ENCODE measurements around the gene RPL29. TPM values are rescaled to one million over a fixed set of nuclear protein-coding genes. Genes with fewer than 3 reads are reported as not detected.
A peak's percentile ranks its signal among the peaks of the same experiment; 100 is the strongest.

RPL29 gene
- total RNA-seq, 1 experiment from 2014 or later: 1,092 TPM

- no peak for DNase-seq
- Histone ChIP-seq H3K36me3 (no peaks in the 10 kb centered on the region), H3K4me3 (no peak overlapping the region), H3K9me3 (no peaks in the 10 kb centered on the region), H3K27me3 (no peaks in the 10 kb centered on the region)
Observed at GRCh38 chr3:52015438-52016228, 19.9 kb upstream of the RPL29 start.

DNA sequence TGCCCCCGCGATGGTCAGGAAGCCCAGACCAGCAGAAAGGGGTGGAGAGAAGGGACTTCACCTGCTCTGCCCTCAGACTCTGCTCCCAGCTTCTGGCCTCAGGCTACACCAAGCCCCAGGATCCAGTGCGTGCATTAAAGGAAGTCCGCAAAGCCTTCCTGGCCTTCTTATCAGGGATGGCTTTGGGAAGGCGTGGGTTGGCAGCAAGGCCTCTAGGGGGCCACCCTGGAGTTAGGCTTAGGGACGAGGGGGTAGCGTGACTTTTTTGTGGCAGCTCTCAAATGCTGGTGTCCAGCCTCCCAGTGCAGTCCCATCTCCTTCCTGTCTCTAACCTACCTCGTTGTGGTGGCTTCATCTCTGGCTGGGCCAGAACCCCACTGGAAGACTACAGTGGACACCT, 18.9 kb upstream of the RPL29 start:
- H3K27me3 ChIP-seq: no peaks in the 10 kb centered on the region
- no peak overlapping the region for H3K4me3 ChIP-seq
- DNase-seq: no peak
- H3K9me3 ChIP-seq: no peaks in the 10 kb centered on the region
- H3K36me3 ChIP-seq: no peaks in the 10 kb centered on the region

DNA sequence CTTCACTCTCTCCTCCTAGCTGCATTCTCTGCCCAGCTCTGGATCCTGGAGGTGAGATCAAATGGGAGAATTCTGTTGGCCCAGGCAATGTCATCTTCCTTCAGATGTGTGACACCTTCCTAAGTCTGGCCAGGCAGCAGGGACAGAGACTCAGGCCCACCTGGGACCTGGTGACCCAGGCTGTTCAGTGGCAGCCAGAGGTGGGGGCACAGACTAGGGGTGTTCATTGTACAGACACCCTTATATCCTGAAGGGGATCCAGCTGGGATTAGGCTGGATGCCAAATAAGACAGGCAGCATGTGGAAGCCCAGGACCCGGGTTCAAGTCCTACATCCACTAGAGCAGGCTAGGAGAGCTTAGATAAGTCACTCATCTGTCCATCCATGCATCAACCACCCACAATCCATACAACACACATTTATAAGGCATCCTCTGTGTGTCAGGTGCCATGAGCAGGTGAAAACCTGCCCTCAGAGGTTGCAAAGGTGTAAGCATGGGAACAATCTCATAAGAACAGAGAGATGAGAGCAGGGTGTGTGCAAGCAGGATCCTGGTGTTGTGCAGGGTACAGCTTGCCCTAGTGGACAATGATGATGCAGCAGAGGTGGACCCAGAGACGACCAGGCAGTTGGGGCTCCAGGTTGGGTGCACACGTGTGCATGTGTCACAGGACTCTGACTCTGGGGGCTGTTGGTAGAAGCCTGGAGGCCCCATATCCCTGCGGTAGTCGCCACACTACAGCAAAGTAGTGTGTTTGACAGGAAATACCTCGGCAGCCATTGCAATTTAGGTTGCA, 18.3 kb upstream of the RPL29 start:
- H3K4me3 ChIP-seq: no peak overlapping the region
- no peaks in the 10 kb centered on the region for H3K9me3 ChIP-seq
- DNase-seq: no peak
- H3K36me3 ChIP-seq: no peaks in the 10 kb centered on the region
- no peaks in the 10 kb centered on the region for H3K27me3 ChIP-seq

GRCh38 chr3:52012699-52013098, 17.0 kb upstream of the RPL29 start:
- H3K9me3 ChIP-seq: no peaks in the 10 kb centered on the region
- no peak overlapping the region for H3K4me3 ChIP-seq
- no peaks in the 10 kb centered on the region for H3K27me3 ChIP-seq

GRCh38 chr3:52010431-52010830, 14.7 kb upstream of the RPL29 start:
- no peaks in the 10 kb centered on the region for H3K36me3 ChIP-seq
- H3K4me3 ChIP-seq: no peak overlapping the region
- no peak for DNase-seq
- no peaks in the 10 kb centered on the region for H3K27me3 ChIP-seq
- no peaks in the 10 kb centered on the region for H3K9me3 ChIP-seq

More at GRCh38 chr3:52012699-52013098, 17.0 kb upstream of the RPL29 start:
- DNase-seq: no peak
- no peaks in the 10 kb centered on the region for H3K36me3 ChIP-seq

DNA sequence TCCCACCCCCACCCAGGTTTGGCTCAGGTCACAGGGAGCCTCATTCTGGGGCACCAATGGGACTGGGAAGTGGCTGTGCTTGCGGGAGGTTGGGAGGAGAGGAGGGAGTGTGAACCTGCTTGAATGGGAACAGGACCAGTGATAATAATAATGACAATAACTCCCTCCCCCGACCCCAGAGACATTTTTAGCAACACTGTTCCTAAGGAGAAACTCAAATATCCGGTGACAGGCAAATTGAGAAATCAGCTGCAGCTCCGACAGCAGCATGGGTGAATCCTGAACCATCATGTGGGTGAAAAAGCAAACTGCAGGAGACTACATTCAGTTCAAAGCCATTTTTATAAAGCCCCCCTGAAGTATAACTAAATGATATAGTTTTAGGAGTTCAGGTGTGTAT, 11.6 kb upstream of the RPL29 start:
- no peaks in the 10 kb centered on the region for H3K9me3 ChIP-seq
- H3K36me3 ChIP-seq: no peaks in the 10 kb centered on the region
- no peak for DNase-seq
- H3K4me3 ChIP-seq: no peak overlapping the region
- no peaks in the 10 kb centered on the region for H3K27me3 ChIP-seq

- Histone ChIP-seq H3K4me3 (no peak overlapping the region), H3K36me3 (no peaks in the 10 kb centered on the region), H3K9me3 (no peaks in the 10 kb centered on the region), H3K27me3 (no peaks in the 10 kb centered on the region)
- DNase-seq: no peak
Observed at GRCh38 chr3:52006820-52007133, 11.1 kb upstream of the RPL29 start.

DNA sequence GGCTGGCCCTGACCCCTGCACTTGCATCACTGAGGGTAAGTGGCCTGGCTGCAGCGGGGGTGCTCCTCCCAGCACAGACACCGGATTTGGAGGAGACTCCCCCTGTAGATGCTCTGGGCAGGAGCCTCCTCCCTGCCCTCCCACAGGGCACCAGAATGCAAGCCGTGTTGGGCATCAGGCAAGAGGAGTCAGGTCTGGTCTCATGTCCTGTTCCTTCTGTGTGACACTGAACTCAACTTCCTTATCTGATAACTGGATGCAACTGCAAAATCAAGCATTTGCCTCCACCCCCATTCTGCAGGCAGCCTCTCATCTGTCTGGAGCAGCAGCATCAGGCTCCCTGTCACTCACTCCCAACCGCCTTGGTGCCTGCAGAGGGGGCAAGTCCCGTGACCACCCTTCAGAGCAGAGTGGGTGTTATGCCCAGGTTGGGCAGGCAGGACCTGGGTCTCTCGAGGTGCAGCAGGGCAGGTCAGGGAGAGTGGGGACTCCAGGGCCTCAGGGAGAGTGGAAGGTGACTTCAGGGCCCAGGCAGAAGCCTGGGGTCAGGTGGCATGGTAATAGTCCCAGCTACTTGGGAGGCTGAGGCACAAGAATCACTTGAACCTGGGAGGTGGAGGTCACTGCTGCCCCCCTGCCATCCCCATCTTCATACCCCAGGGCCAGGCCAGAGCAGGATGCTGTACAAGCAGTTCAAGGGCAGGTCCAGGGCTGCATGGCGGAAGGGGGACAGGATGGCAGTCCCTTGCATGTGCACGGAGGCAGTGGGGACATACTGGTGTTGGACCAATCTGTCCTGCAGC, 10.5 kb upstream of the RPL29 start:
- no peaks in the 10 kb centered on the region for H3K36me3 ChIP-seq
- H3K4me3 ChIP-seq: no peak overlapping the region
- H3K9me3 ChIP-seq: no peaks in the 10 kb centered on the region
- H3K27me3 ChIP-seq: no peaks in the 10 kb centered on the region
- DNase-seq: no peak

GRCh38 chr3:52005571-52005986, 9.9 kb upstream of the RPL29 start:
- no peak overlapping the region for H3K4me3 ChIP-seq
- no peaks in the 10 kb centered on the region for H3K36me3 ChIP-seq
- DNase-seq: no peak
- H3K27me3 ChIP-seq: no peaks in the 10 kb centered on the region
- no peaks in the 10 kb centered on the region for H3K9me3 ChIP-seq

DNA sequence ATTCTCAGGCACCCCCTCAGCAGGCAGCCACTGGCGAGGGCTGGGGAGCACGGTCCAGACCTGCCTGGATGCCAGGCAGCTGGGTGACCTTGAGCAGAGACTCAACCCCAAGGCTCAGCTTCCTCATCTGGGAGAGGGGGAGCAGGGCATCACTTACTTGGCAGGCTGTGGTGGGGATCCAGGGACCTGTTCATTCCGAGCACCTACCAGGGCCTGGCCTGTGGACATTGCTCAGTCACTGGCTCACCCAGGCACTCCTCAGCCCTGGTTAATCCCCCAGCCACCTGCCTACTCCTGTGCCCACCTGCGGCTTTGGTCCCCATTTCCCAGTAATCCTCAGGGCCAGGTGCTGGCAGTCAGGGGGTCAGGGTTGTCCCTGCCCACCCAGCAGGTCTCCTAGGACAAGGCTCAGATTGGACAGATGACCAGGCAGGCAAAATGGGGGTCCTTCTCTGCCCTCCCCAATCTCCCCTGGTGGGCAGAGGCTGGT, 9.3 kb upstream of the RPL29 start:
- no peaks in the 10 kb centered on the region for H3K36me3 ChIP-seq
- H3K9me3 ChIP-seq: no peaks in the 10 kb centered on the region
- no peak for DNase-seq
- no peaks in the 10 kb centered on the region for H3K27me3 ChIP-seq
- no peak overlapping the region for H3K4me3 ChIP-seq

GRCh38 chr3:52004163-52004787, 8.6 kb upstream of the RPL29 start:
- Histone ChIP-seq H3K27me3 (no peaks in the 10 kb centered on the region), H3K4me3 (no peak overlapping the region), H3K36me3 (no peaks in the 10 kb centered on the region), H3K9me3 (no peaks in the 10 kb centered on the region)
- no peak for DNase-seq

DNA sequence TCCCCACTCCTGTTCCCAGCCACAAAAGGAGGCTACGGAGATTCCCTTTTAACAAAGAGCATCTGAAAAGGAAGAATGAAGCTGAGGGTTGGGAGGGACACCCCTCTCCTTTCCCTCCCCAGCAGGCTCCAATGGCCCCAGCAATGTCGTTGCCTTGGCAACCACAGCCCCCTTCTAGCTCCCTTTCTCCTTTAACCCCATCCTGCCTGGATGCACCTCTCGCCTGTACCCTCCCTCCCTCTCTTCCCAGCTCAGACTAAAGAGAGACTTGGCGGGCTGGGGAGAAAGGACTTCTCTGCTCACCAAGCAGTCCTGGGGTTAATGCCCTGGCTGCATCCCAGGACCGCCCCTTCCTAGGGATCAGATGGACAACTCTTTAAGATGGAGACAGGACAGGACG, 7.1 kb upstream of the RPL29 start:
- Histone ChIP-seq H3K36me3 (no peaks in the 10 kb centered on the region), H3K4me3 (no peak overlapping the region), H3K9me3 (no peaks in the 10 kb centered on the region), H3K27me3 (no peaks in the 10 kb centered on the region)
- DNase-seq: no peak

DNA sequence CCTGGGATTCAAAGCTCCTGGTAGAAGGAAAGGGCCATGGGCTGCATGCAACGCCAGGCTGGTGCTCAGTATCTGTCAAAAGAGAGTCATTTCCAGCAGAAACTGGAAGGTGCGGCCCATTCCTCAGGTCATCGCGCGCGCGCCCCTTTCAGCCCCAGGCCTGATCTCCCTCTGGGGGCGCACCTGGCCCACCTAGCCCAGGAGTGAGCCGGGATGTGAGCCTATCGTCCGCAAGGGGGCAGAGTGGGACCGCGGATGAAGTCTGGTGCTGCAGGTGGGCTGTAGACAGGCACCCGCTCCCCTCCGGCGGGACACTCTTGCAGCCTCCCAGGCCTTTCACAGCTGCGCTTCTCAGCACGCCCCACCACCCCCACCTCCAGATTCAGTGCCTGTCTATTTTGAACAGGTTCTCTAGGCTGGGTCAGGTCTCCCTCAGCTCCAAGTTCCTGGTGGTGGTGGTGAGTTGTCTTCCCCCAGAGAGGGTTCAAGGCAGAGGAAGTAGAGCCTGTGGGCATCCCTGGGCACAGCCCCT, 5.8 kb upstream of the RPL29 start:
- H3K36me3 ChIP-seq: no peaks in the 10 kb centered on the region
- H3K27me3 ChIP-seq: no peaks in the 10 kb centered on the region
- no peaks in the 10 kb centered on the region for H3K9me3 ChIP-seq
- DNase-seq: peak; percentile 49
- no peak overlapping the region for H3K4me3 ChIP-seq

DNA sequence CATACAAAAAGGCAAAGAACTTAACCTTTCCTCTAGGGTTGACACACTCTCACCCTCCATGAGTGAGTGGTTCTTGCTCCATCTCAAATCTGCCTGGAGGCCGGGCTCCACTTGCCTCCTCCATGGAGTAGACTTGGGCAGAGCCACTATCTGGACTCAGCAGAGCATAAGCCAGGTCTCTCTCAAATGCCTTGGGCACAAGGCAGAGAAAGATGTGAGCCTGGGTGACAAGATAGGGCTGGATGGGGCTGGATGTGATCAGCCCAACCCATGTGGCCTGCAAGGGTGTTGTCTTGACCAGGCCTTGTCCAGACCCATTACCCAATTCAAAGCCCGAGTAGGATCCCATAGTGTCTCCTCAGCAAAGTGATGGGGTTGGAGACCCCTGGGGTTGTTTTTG, 4.2 kb upstream of the RPL29 start:
- Histone ChIP-seq H3K27me3 (no peaks in the 10 kb centered on the region), H3K4me3 (no peak overlapping the region), H3K9me3 (no peaks in the 10 kb centered on the region), H3K36me3 (peaks cover 7% of the 10 kb centered on the region)
- no peak for DNase-seq

DNA sequence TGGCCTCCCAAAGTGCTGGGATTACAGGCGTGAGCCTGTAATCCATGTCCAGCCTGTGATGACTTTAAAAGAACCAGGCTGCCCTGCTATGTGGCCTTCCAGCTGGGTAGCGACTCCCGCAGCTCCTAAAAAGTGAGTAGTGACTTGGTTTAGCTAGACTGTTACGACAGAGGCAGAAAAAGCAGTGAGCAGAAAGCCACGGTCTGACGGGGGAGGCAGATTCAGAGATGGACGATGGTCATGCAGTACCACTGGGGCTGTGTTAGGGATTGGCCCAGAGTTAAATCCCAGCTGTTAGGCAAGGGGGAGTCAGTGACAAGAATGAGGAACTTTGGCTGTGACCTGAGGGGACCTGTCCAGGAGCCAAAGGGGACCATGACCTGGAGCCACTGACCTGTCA, 3.1 kb upstream of the RPL29 start:
- no peak for DNase-seq
- no peaks in the 10 kb centered on the region for H3K27me3 ChIP-seq
- no peaks in the 10 kb centered on the region for H3K9me3 ChIP-seq
- H3K4me3 ChIP-seq: no peak overlapping the region
- H3K36me3 ChIP-seq: peaks cover 18% of the 10 kb centered on the region

- no peak overlapping the region for H3K4me3 ChIP-seq
- DNase-seq: no peak
- H3K9me3 ChIP-seq: no peaks in the 10 kb centered on the region
- H3K36me3 ChIP-seq: peaks cover 23% of the 10 kb centered on the region
- H3K27me3 ChIP-seq: no peaks in the 10 kb centered on the region
Observed at GRCh38 chr3:51997935-51998596, 2.4 kb upstream of the RPL29 start.

Measured in MG63 (cell line).